ENCODE results near the gene PARG. TPM values are rescaled to one million over a fixed set of nuclear protein-coding genes. Genes with fewer than 3 reads are reported as not detected.
"Not testable (repeated sequence)": the region's sequence is repeated elsewhere in the genome, so short reads cannot be mapped to it uniquely, and the experiment has no call there.

Gene PARG
- total RNA-seq, 1 experiment from 2014 or later, result 69.7 TPM

DNA sequence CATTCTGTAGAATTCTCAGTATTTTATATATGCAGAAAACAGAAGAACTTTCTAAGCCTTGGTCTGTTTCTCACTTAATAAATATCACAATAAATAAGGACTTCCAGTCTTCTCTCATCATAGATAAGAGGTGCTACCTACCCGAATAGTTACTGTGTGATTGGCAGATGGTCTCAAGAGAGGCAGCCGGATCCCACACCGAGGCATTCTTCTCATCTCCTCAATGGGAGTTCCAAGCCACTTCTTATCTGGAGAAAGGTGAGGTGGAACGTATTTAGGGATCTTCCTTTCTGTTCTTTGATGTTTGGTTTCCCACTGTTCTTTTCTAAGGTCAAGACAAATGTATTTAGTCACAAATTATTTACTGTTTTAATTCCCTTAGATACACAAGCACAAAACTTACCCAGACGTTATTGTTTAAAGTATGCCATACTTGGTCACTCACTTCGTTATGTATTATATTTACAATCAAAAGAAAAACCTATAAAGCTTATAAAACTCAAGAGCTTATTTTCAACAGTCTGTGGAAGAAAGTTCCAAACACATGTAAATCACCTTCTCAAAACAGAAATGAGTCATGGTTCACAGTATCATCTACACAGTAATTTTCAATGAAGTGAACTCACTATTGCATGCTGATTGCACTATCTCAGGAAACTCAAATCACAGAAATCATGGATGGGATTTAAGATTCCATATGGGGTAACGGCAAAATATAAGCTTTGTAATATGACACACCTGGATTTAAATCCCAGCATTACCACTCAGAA is 9.7 kb downstream of the PARG start:
- H3K9me3 Mint-ChIP-seq (ENCODE audit: unreplicated experiment); H3K4me1 Mint-ChIP-seq (ENCODE audit: low read depth, unreplicated experiment); H3K36me3 ChIP-seq (ENCODE audit: control insufficient read depth, insufficient read depth, low read length); CTCF ChIA-PET; intact Hi-C loops (cut with micrococcal nuclease; ENCODE audit: unreplicated experiment); H3K27ac Mint-ChIP-seq (ENCODE audit: unreplicated experiment); H3K4me3 ChIP-seq (ENCODE audit: low read depth, low read length); H3K27me3 Mint-ChIP-seq (ENCODE audit: insufficient read depth, unreplicated experiment); H3K4me1 ChIP-seq; H3K4me3 Mint-ChIP-seq (ENCODE audit: unreplicated experiment); POLR2A ChIA-PET; H3K9me3 ChIP-seq; H3K27me3 ChIP-seq (replicated peaks; ENCODE audit: control insufficient read depth, insufficient read depth, low read length); BruUV-seq (replicated peaks); DNase-seq: not testable (repeated sequence)
- H3K36me3 Mint-ChIP-seq (ENCODE audit: insufficient read depth, unreplicated experiment), result peaks cover 19% of the 10 kb centered on the region

DNA sequence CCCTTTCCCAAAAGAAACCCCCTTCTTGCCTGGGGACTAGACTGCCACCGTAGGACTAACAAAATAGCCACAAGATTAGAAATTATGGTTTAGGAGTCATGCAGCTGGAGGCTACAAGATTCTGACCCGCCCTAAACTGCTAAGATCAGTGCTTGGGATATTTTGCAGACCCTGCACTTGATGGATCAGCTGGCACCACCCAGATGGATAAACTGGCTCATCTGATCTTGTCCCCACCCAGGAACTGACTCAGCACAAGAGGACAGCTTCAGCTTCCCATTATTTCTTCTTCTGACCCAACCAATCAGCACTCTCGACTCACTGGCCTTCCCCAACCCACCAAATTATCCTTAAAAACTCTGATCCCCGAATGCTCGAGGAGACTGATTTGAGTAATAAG is 10.6 kb downstream of the PARG start:
- H3K27me3 Mint-ChIP-seq (ENCODE audit: insufficient read depth, unreplicated experiment); POLR2A ChIA-PET; H3K4me3 Mint-ChIP-seq (ENCODE audit: unreplicated experiment): not testable (repeated sequence)

DNA sequence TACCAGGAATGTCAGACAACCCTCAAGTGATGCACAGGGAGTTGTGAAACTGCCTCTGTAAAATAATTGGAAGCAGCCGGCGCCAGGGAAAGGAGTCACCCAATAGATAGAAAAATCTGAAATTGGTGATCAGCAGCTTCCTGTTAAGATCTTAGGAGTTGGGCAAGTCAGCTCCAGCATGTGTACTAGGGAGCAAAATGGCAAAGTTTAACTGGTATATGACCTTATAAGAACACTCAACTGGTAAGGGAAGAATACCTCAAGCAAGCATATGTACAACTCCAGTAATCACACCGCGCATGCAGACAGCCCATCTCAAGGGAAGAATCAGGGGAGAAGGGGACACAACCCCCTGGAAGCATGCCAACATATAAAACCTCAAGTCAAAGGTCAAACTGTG is 18.3 kb downstream of the PARG start:
- H3K4me3 ChIP-seq (ENCODE audit: low read depth, low read length); H3K27ac Mint-ChIP-seq (ENCODE audit: unreplicated experiment): not testable (repeated sequence)
- peaks cover 23% of the 10 kb centered on the region for H3K36me3 Mint-ChIP-seq (ENCODE audit: insufficient read depth, unreplicated experiment)

More for the DNA sequence above, 10.6 kb downstream of the PARG start:
- CTCF ChIA-PET; DNase-seq; H3K27ac Mint-ChIP-seq (ENCODE audit: unreplicated experiment); H3K27me3 ChIP-seq (replicated peaks; ENCODE audit: control insufficient read depth, insufficient read depth, low read length); H3K4me3 ChIP-seq (ENCODE audit: low read depth, low read length); H3K9me3 Mint-ChIP-seq (ENCODE audit: unreplicated experiment); H3K4me1 ChIP-seq; intact Hi-C loops (cut with micrococcal nuclease; ENCODE audit: unreplicated experiment); BruUV-seq (replicated peaks); H3K9me3 ChIP-seq; H3K36me3 ChIP-seq (ENCODE audit: control insufficient read depth, insufficient read depth, low read length): not testable (repeated sequence)
- Mint-ChIP-seq H3K36me3 (ENCODE audit: insufficient read depth, unreplicated experiment) (peaks cover 22% of the 10 kb centered on the region), H3K4me1 (ENCODE audit: low read depth, unreplicated experiment) (peaks cover 10% of the 10 kb centered on the region)

DNA sequence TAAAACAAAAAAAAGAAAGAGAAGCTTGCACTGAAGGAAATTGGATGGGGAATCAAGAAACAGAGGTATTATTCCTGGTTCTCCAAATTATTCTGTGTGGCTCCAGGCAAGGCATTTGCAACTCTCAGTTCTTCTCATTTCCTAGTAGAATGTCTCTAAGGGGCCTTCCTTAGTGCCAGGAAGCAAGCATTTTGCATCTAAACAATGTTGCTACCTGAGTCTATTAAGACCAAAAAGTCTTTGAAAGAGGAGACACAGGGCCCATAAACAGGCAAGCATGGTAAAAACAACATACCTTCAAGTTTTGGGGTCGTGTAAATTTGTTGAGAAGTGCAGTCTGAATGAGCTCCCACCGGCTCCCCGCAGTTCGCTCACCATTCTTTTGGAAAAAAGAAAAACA is 19.8 kb downstream of the PARG start:
- CTCF ChIA-PET, result not testable (repeated sequence)

More for the DNA sequence above, 18.3 kb downstream of the PARG start:
- CTCF ChIA-PET; BruUV-seq (replicated peaks); H3K36me3 ChIP-seq (ENCODE audit: control insufficient read depth, insufficient read depth, low read length); H3K27me3 Mint-ChIP-seq (ENCODE audit: insufficient read depth, unreplicated experiment); POLR2A ChIA-PET; intact Hi-C loops (cut with micrococcal nuclease; ENCODE audit: unreplicated experiment); DNase-seq; H3K9me3 ChIP-seq; H3K27me3 ChIP-seq (replicated peaks; ENCODE audit: control insufficient read depth, insufficient read depth, low read length); H3K4me3 Mint-ChIP-seq (ENCODE audit: unreplicated experiment); H3K9me3 Mint-ChIP-seq (ENCODE audit: unreplicated experiment): not testable (repeated sequence)
- H3K4me1 Mint-ChIP-seq (ENCODE audit: low read depth, unreplicated experiment), result peaks cover 10% of the 10 kb centered on the region
- H3K4me1 ChIP-seq, result peaks cover 15% of the 10 kb centered on the region

DNA sequence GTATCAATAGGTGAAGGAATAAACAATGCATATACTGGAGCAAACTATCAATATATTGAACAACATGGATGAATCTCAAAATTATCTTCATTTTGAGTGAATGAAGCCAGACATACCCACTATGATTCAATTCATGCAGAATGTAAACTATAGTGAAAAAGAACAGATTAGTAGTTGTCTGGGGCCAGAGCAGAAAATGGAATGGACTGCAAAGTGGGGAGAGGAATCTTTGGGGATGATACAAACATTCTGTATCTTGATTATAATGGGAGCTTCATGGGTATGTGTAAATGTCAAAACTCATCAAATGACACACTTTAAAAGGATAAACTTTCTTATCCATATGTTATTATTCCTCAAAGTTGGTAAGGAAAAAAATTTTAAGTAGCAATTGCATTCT is 23.9 kb downstream of the PARG start:
- peaks cover 34% of the 10 kb centered on the region for H3K36me3 Mint-ChIP-seq (ENCODE audit: insufficient read depth, unreplicated experiment)
- H3K36me3 ChIP-seq (ENCODE audit: control insufficient read depth, insufficient read depth, low read length); H3K27me3 ChIP-seq (replicated peaks; ENCODE audit: control insufficient read depth, insufficient read depth, low read length); H3K4me1 ChIP-seq; BruUV-seq (replicated peaks); DNase-seq; H3K4me3 ChIP-seq (ENCODE audit: low read depth, low read length); H3K9me3 Mint-ChIP-seq (ENCODE audit: unreplicated experiment); H3K27ac Mint-ChIP-seq (ENCODE audit: unreplicated experiment); H3K4me1 Mint-ChIP-seq (ENCODE audit: low read depth, unreplicated experiment); H3K9me3 ChIP-seq; H3K4me3 Mint-ChIP-seq (ENCODE audit: unreplicated experiment); H3K27me3 Mint-ChIP-seq (ENCODE audit: insufficient read depth, unreplicated experiment); POLR2A ChIA-PET; CTCF ChIA-PET: not testable (repeated sequence)
- intact Hi-C loops (cut with micrococcal nuclease; ENCODE audit: unreplicated experiment), result loop anchor here (10.0 kb wide), 1 partner anchor 323 kb away; no protein-coding TSS in a partner anchor

More for the DNA sequence above, 19.8 kb downstream of the PARG start:
- H3K27me3 ChIP-seq (replicated peaks; ENCODE audit: control insufficient read depth, insufficient read depth, low read length); H3K9me3 ChIP-seq; H3K27me3 Mint-ChIP-seq (ENCODE audit: insufficient read depth, unreplicated experiment); H3K4me3 Mint-ChIP-seq (ENCODE audit: unreplicated experiment); H3K36me3 ChIP-seq (ENCODE audit: control insufficient read depth, insufficient read depth, low read length); intact Hi-C loops (cut with micrococcal nuclease; ENCODE audit: unreplicated experiment); H3K27ac Mint-ChIP-seq (ENCODE audit: unreplicated experiment); H3K9me3 Mint-ChIP-seq (ENCODE audit: unreplicated experiment); BruUV-seq (replicated peaks); POLR2A ChIA-PET; DNase-seq; H3K4me1 Mint-ChIP-seq (ENCODE audit: low read depth, unreplicated experiment); H3K4me3 ChIP-seq (ENCODE audit: low read depth, low read length): not testable (repeated sequence)
- peaks cover 12% of the 10 kb centered on the region for H3K4me1 ChIP-seq
- H3K36me3 Mint-ChIP-seq (ENCODE audit: insufficient read depth, unreplicated experiment), result peaks cover 25% of the 10 kb centered on the region

DNA sequence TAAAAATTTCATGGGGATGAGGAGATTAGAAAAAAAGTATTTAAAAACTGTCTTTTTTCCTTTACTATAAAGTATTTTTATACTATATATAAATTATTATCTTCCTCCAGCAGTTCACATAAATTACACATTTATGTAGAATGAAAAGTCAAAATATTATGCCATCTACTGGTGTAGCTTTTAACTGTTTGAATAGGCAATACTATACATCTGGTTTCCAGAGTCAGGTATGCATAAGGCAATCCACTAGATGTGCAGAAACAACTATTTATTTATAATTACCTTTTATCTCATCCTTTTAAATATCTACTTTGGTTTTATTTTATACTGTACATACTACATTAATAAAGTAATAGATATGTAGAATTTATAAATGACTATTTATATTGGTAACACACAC is 25.4 kb downstream of the PARG start:
- H3K27me3 Mint-ChIP-seq (ENCODE audit: insufficient read depth, unreplicated experiment); H3K36me3 ChIP-seq (ENCODE audit: control insufficient read depth, insufficient read depth, low read length); H3K9me3 ChIP-seq; CTCF ChIA-PET; H3K9me3 Mint-ChIP-seq (ENCODE audit: unreplicated experiment); H3K27ac Mint-ChIP-seq (ENCODE audit: unreplicated experiment); H3K4me3 Mint-ChIP-seq (ENCODE audit: unreplicated experiment); BruUV-seq (replicated peaks); H3K4me3 ChIP-seq (ENCODE audit: low read depth, low read length); H3K4me1 ChIP-seq; H3K4me1 Mint-ChIP-seq (ENCODE audit: low read depth, unreplicated experiment); POLR2A ChIA-PET; DNase-seq; H3K27me3 ChIP-seq (replicated peaks; ENCODE audit: control insufficient read depth, insufficient read depth, low read length): not testable (repeated sequence)
- peaks cover 23% of the 10 kb centered on the region for H3K36me3 Mint-ChIP-seq (ENCODE audit: insufficient read depth, unreplicated experiment)
- intact Hi-C loops (cut with micrococcal nuclease; ENCODE audit: unreplicated experiment), result loop anchor here (10.0 kb wide), 1 partner anchor 322 kb away; no protein-coding TSS in a partner anchor

DNA sequence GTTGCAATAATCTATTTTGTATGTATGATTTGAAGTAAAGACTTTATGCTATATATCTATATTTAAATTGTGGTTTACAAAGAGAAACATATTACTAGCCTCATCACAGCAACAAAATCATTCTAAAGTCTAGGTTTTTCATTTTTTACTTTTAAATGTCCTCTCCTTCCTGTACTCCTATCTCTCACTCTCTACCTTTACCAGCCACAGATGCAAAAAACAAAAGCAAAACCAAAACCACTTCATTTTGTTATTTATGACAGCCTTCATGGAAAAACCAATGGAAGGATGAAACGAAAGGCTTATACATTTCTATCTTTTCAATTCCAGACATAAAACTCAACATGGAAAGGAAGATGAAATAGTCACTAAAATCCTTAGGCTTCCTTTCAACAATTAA is 31.5 kb downstream of the PARG start:
- H3K4me1 ChIP-seq; H3K4me1 Mint-ChIP-seq (ENCODE audit: low read depth, unreplicated experiment); H3K36me3 Mint-ChIP-seq (ENCODE audit: insufficient read depth, unreplicated experiment); DNase-seq; H3K36me3 ChIP-seq (ENCODE audit: control insufficient read depth, insufficient read depth, low read length); H3K4me3 ChIP-seq (ENCODE audit: low read depth, low read length); H3K4me3 Mint-ChIP-seq (ENCODE audit: unreplicated experiment); BruUV-seq (replicated peaks); H3K27me3 ChIP-seq (replicated peaks; ENCODE audit: control insufficient read depth, insufficient read depth, low read length); H3K9me3 Mint-ChIP-seq (ENCODE audit: unreplicated experiment); H3K27me3 Mint-ChIP-seq (ENCODE audit: insufficient read depth, unreplicated experiment); H3K9me3 ChIP-seq; H3K27ac Mint-ChIP-seq (ENCODE audit: unreplicated experiment); POLR2A ChIA-PET; CTCF ChIA-PET: not testable (repeated sequence)
- intact Hi-C loops (cut with micrococcal nuclease; ENCODE audit: unreplicated experiment), result loop anchor here (10.0 kb wide), 1 partner anchor 315 kb away; no protein-coding TSS in a partner anchor

Data from Caco-2 (cell line).